Activated CD4-positive, alpha-beta T cell treated with anti-CD3 and anti-CD28 coated beads, Interleukin-2, Interleukin-4, amounts not matched to agents 100 ng/mL and 50 ng/mL, durations not matched to agents 16 hours and 8 hours (primary cell): ENCODE results near the gene PFAS.
"Not testable (repeated sequence)": the region's sequence is repeated elsewhere in the genome, so short reads cannot be mapped to it uniquely, and the experiment has no call there.

Experiments
- DNase-seq: peaks from one replicate; pipeline ENCODE4 v3.0.0-alpha.2; 2020; ENCODE audit warnings: low spot score

The PFAS gene

DNA sequence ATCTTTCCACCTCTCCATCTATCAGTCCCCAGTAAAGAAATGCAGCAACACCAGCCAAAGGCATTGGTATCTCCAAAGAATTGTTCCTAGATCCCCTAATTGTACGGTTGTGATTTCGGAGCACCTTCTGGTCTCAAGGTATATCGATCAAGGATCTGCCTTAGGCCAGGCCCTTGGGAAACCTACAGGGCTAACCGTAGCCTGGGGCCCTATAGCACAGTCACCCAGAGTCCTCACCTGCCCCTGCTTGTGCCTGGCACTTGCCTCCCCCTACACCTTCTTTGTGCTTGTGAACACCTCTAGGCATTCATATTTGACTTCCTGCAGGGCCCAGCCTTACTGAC is 21.9 kb upstream of the PFAS start:
- no peak for DNase-seq

DNA sequence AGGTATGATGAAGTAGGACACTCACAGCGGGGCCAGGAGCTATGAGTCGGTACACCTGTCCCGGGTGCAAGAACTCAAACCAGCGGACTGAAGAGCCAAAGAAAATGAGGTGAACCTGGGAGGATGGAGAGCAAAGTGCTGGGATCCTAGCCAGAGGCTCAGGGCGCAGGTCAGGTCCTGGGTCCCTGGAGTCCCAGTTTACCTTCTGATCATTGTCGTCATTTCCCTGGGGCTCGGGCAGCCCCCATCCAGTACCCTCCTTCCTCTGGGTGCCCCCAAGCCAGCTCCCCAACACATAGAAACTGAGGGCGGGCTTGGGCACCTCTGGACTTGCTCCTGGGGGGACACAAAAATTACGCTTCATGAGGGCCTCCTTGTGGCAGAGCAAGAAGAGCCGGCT is 17.4 kb upstream of the PFAS start:
- no peak for DNase-seq

DNA sequence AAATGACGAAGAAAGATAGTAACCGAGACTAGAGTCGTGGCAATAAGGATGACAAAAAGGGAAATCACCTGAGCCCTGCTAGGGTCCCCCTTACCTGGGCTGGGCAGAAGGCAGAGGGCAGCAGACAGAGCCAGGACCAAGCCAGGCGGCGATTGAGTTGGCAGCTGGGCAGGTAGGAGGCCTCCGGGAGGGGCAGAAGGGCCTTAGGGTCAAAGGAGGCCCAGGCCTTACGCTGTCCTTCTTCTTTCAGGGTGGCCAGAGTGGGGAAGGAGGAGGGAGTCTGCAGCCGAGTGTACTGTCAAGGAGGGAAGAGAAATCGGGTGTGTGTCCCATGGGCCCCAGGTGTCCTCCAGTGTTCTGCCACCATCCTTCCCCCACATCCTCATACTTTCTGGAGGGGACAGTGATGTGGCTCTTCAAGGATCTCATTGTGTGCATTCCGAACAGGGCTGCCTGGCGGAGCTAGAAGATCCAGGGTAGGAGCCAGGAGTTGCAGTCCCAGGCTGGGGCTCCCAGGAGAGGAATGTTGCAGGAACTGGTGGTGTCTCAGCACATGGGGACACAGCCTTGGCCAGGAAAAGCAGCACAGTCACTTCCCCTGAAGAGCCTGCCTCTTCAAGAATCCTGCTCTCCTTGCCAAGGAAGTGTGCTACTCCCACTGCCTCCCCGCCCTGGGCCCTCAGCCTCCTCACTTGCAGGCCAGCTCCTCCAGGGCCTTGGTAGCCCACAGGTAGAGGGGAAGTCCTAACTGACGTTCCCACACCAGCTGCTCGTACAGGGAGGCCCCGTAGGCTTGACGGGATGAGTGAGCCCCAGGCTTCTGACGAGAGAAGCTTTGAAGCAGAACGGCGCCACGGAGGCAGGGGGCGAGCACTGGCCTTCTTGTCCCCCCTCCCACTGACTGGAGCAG is 14.5 kb upstream of the PFAS start:
- no peak for DNase-seq

DNA sequence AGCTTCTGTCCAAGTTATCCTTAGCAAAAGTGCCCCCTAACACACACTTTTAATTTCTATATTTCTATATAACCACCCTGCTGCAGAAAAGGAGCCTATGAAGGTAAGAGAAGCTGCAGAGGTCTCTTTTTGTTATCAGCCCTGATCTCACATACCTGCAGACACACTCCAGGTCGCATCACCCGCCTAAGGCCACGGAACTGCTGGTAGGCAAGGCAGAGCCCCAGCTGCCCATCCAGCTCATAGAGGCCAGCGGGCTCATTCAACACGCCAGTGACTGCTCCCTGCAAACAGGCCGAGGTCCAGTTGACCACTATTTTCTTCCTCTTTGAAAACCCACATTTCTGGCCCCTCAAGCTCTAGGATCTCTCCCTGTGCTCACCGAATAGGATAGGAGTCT is 13.4 kb upstream of the PFAS start:
- no peak for DNase-seq

DNA sequence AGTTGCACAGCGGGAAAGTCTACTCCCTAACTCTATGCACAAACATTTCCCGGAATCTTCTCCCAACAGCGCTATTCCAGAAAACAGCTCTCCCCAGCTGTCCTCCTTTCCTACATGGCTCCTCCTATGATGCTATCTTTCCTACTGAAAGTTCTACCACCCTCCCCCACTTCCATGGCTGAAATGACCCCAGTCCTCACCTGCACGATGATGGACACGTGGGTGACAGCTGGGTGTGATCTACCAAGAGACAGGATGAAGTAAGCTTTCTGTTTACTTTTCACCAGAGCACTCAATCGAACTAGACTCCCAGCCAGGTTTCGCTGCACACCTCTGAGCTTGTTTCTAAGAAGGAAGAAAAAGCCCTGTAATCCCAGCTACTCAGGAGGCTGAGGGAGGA is 11.9 kb upstream of the PFAS start:
- DNase-seq: no peak

DNA sequence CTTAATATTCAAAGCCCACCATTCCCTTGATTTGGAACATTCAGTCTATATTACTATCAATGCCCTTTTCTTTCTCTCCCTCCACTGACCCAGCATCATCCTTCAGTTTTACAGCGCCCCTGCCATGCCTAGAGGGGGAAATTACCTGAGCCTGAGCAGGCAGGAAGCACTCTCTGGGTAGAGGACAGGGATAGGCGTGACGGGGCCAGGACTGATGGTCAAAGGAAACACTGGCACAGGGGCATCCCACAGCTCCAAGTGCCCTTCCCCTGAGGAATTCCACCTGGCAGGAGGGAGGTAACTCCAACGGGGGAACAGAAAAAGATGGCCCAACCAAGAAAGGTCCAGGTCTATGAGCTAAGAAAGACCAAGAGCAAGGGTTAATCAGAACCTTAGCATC is 11.2 kb upstream of the PFAS start:
- DNase-seq: no peak

DNA sequence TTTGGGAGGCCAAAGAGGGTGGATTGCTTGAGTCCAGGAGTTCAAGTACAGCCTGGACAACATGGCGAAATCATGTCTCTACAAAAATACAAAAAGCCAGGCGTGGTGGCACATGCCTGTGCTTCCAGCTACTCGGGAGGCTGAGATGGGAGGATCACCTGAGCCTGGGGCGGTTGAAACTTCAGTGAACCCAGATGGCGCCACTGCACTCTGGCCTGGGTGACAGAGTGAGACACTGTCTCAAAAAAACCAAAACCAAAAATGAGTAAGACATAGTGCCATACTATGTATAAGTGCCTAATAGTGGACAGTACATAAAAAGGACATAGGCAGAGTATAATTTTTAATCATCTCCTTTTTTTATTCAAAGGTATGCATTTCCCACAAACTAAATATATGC is 5.3 kb upstream of the PFAS start:
- DNase-seq: no peak

DNA sequence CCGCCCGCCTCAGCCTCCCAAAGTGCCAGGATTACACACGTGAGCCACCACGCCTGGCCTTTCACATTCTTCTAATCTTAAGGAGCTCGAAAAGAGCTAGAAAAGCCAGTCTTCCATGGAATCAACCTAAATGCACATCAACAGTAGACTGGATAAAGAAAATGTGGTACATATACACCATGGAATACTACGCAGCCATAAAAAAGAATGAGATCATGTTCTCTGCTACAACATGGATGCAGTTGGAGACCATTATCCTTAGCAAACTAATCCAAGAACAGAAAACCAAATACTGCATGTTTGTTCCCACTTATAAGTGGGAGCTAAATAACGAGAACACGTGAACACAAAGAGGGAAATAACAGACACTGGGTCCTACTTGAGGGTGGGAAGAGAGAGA is 4.3 kb upstream of the PFAS start:
- DNase-seq: no peak

DNA sequence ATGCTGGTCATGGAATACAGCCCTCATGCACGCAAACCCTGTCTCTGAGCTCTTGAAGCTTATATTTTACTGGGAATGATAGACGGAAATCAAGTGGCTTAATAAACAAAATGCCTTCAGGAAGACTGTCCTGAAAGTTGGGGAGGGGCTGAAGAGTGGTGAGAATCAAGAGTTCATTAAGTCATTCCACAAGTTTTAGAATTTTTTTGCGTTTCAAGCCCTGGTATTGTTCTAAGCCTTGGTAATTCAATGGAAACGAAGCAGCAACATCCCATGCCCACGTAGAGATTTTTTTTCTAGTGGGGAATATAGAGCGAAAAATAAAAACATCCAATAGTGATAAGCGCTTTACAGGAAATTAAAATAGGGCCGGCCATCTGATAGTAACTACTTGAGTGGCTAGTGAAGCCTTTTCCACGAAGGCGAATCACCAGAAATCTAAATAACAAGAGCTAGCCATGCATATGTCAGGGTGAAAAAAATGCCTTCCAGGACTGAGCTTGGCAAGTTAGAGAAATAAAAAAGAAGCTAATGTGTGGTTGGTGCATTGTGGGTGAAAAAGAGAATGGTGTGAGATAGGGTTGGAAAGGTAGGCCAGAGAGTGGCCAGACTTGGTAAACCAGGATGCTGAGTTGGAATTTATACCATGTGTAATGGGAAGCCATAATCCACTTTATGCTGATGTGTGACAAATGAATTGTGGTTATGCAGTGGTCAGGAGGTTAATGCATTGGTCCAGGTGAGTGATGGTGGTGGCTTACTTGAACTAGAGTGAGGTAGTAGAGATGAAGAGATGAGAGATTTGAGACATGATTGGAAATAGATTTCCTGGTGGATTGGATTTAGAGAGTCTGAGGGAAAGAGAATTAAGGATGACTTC is 772 bp downstream of the PFAS start:
- peak; percentile 17 for DNase-seq

DNA sequence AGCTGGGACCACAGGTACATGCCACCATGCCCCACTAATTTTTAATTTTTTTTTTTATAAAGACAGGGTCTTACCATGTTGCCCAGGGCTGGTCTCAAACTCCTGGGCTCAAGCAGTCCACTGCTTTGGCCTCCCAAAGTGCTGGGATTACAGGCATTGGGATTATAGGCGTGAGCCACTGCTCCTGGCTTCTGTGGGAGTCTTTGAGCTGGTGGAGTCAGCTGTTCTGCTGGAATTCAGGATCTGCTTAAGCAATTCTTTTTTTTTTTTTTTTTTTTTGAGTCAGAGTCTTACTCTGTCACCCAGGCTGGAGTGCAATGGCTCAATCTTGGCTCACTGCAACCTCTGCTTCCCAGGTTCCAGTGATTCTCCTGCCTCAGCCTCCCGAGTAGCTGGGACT is 2.3 kb downstream of the PFAS start:
- DNase-seq: not testable (repeated sequence)

DNA sequence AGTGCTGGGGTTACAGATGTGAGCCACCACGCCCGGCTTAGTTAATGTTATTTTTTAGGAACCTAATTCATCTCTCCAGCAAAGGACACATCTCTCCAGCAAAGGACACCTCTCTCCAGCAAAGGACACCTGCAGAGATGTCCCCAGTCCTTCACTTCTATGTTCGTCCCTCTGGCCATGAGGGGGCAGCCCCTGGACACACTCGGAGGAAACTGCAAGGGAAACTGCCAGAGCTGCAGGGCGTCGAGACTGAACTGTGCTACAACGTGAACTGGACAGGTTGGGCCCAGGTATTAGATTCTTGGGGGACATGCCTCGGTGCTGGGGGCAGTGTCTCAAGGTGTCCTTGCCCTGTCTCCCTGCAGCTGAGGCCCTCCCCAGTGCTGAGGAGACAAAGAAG is 4.7 kb downstream of the PFAS start:
- no peak for DNase-seq

DNA sequence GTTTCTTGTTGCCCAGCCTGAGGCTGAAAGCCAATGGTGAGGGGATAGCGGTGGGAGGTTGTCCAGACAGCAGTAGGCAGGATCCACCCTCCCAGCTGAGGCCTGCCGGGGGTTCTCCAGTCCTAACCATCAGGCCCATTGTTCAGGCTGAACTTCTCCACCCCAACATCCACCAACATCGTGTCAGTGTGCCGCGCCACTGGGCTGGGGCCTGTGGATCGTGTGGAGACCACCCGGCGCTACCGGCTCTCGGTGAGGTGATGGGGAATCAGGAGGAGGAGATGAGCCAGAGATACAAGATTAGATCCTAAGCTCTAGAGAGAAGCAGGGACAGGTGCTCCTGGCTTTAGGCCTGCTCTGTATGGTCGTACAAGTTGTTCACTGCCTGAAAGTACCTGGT is 5.8 kb downstream of the PFAS start:
- DNase-seq: no peak

DNA sequence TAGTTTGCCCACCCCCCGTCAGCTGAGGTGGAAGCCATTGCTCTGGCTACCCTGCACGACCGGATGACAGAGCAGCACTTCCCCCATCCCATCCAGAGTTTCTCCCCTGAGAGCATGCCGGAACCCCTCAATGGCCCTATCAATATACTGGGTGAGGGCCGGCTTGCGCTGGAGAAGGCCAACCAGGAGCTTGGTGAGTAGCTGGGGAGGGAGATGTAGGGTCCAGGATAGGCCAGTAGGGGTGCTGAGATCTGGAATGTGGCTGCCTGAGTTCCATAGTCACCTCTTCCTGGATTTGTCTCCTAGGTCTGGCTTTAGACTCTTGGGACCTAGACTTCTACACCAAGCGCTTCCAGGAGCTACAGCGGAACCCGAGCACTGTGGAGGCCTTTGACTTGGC is 6.4 kb downstream of the PFAS start:
- DNase-seq: no peak

DNA sequence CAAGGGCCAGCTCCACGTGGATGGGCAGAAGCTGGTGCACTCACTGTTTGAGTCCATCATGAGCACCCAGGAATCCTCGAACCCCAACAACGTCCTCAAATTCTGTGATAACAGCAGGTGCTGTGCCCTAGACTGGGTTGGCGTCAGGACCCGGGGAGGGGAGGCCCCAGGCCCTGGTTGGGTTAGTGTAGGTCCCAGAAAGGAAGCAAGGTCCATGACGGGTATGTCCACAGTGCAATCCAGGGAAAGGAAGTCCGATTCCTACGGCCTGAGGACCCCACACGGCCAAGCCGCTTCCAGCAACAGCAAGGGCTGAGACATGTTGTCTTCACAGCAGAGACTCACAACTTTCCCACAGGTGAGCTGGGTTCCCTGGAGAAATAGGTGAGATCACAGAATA is 7.2 kb downstream of the PFAS start:
- no peak for DNase-seq

DNA sequence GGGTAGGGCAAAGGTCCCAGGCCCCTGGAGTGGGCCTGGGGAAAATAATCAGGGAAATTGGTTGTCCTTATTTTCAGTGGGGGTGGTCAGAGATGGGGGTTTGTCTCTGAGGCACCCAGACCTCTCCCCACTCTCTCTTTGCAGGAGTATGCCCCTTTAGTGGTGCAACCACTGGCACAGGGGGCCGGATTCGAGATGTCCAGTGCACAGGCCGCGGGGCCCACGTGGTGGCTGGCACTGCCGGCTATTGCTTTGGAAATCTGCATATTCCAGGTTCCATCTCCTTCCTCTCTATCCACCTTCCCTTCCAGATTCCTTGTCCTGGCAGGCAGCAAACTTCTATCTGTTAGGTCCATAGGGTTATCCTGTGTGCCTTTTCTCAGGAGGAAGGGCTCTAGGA is 7.6 kb downstream of the PFAS start:
- no peak for DNase-seq

DNA sequence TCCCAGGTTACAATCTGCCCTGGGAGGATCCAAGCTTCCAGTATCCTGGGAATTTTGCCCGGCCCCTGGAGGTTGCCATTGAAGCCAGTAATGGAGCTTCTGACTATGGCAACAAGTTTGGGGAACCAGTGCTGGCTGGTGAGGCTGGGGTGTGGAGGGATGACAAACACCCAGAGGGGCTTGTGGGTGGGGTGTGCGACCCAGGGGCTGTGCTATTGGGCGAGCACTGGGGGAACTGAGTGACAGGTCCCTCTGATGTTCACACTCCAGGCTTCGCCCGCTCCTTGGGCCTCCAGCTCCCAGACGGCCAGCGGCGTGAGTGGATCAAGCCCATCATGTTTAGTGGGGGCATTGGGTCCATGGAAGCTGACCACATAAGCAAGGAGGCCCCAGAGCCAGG is 8.7 kb downstream of the PFAS start:
- DNase-seq: no peak

DNA sequence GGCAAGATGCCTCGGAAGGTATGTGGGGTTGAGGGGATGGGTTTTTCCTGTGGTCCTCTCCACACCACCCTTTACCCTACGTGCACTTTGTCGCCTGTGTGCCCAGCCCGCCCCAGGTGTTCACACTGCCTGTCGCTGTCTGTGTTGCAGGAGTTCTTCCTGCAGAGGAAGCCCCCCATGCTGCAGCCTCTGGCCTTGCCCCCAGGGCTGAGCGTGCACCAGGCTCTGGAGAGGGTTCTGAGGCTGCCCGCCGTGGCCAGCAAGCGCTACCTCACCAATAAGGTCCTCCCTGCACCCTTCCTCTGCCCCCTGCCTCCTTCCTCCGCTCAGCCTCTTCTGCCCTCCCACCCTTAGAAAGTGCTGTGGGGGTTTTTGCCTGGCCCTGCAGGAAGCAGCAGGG is 15.2 kb downstream of the PFAS start:
- DNase-seq: no peak

DNA sequence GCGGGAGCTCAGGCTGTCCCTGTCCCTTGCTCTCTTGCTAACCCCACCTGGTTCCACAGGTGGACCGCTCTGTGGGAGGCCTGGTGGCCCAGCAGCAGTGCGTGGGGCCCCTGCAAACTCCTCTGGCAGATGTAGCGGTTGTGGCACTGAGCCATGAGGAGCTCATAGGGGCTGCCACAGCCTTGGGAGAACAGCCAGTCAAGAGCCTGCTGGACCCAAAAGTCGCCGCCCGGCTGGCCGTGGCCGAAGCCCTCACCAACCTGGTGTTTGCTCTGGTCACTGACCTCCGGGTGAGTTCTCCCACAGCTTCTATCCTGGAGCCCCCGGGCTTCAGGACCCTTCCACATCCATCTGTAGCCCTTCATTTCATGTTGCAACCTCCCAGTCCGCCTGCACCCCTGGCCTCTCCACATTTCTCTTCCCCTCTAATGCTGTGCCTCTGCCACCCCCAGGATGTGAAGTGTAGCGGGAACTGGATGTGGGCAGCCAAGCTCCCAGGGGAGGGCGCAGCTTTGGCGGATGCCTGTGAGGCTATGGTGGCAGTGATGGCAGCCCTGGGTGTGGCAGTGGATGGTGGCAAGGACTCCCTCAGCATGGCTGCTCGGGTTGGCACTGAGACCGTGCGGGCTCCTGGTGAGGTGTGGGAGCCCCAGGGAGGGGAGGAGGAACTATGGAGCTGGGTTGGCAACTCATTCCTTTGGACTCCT is 15.9 kb downstream of the PFAS start:
- DNase-seq: no peak

DNA sequence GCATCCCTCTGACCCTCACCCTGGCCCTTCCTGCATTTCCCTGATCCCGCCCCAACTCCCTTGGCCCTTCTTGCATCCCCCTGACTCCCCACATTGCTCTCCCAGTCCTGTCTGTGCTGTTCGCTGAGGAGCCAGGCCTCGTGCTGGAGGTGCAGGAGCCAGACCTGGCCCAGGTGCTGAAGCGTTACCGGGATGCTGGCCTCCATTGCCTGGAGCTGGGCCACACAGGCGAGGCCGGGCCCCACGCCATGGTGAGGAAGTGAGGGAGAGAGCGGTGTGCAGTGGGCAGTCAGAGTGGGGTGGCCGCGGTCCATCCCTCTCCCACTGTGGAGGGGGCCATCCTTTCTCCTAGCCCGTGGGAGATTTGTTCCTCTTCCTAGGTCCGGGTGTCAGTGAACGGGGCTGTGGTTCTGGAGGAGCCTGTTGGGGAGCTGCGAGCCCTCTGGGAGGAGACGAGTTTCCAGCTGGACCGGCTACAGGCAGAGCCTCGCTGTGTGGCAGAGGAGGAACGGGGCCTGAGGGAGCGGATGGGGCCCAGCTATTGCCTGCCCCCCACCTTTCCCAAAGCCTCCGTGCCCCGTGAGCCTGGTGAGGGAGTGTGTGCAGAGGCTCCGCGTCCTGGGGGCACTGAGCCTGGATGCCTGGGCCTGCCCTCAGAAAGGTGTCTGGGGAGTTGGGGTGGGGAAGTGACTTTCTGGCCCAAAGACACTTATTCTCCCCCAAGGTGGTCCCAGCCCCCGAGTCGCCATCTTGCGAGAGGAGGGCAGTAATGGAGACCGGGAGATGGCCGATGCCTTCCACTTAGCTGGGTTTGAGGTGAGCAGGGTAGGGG is 17.8 kb downstream of the PFAS start:
- DNase-seq: no peak

DNA sequence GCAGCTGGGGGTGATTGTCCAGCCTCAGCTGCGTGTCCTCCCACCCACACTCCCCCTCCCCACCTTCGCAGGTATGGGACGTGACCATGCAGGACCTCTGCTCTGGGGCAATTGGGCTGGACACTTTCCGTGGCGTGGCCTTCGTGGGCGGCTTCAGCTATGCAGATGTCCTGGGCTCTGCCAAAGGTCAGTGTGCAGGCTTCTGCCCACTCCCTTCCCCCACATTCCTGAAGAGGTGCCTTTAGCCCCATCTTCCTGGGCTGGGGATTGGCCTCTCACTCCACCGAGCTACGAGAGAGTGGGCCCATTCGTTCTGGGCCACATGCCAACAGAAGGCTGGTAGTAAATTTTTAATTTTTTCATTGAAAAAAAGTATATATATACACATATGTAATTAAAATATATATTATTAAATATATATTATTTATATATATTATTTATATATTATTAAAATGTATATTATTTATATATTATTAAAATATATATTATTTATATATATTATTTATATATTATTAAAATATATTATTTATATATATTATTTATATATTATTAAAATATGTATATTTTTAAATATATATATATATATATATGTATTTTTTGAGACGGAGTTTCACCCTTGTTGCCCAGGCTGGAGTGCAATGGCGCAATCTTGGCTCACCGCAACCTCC is 18.5 kb downstream of the PFAS start:
- no peak for DNase-seq

DNA sequence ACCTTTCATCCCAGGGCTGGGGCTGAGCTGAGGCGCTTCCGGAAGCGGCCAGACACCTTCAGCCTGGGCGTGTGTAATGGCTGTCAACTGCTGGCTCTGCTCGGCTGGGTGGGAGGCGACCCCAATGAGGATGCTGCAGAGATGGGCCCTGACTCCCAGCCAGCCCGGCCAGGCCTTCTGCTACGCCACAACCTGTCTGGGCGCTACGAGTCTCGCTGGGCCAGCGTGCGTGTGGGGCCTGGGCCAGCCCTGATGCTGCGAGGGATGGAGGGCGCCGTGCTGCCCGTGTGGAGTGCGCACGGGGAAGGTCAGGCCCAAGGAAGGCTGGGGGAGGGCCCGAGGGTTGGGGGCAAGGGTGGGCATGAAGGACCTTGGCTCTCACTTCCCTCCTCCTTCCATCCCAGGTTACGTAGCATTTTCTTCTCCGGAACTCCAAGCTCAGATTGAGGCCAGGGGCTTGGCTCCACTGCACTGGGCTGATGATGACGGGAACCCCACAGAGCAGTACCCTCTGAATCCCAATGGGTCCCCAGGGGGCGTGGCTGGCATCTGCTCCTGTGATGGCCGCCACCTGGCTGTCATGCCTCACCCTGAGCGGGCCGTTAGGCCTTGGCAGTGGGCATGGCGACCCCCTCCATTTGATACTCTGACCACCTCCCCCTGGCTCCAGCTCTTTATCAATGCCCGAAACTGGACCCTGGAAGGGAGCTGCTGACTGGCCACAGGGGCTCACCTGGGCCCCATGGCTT is 19.6 kb downstream of the PFAS start:
- no peak for DNase-seq
